Stimulated activated CD8-positive, alpha-beta memory T cell treated with anti-CD3 and anti-CD28 coated beads, Interleukin-4, amount 100 ng/mL, for 48 hours (primary cell): ENCODE data around the gene UNCX.

Source experiments
- DNase-seq: peaks from one replicate; pipeline ENCODE4 v3.0.0-alpha.2; 2020

UNCX gene

GRCh38 chr7:1244700-1245523 lies 12.2 kb downstream of the UNCX start:
- DNase-seq: no peak

- no peak for DNase-seq
Observed at GRCh38 chr7:1245524-1246050, 12.9 kb downstream of the UNCX start.

GRCh38 chr7:1246160-1246870 lies 13.6 kb downstream of the UNCX start:
- no peak for DNase-seq

- no peak for DNase-seq
Observed at GRCh38 chr7:1246871-1247526, 14.3 kb downstream of the UNCX start.

GRCh38 chr7:1247527-1248041 lies 14.9 kb downstream of the UNCX start:
- DNase-seq: no peak

- DNase-seq: no peak
Observed at GRCh38 chr7:1248143-1248915, 15.7 kb downstream of the UNCX start.

GRCh38 chr7:1248916-1249581 lies 16.4 kb downstream of the UNCX start:
- DNase-seq: no peak

GRCh38 chr7:1249731-1250130 lies 17.1 kb downstream of the UNCX start:
- no peak for DNase-seq

- DNase-seq: no peak
Observed at GRCh38 chr7:1250901-1251300, 18.2 kb downstream of the UNCX start.

GRCh38 chr7:1251796-1252539 lies 19.3 kb downstream of the UNCX start:
- no peak for DNase-seq

GRCh38 chr7:1252540-1253090 lies 19.9 kb downstream of the UNCX start:
- no peak for DNase-seq

- DNase-seq: no peak
Observed at GRCh38 chr7:1253681-1254181, 21.1 kb downstream of the UNCX start.

- no peak for DNase-seq
Observed at GRCh38 chr7:1254281-1255079, 21.8 kb downstream of the UNCX start.

GRCh38 chr7:1255080-1255816 lies 22.6 kb downstream of the UNCX start:
- no peak for DNase-seq

- DNase-seq: no peak
Observed at GRCh38 chr7:1255817-1256340, 23.2 kb downstream of the UNCX start.

- DNase-seq: no peak
Observed at GRCh38 chr7:1256621-1257020, 23.9 kb downstream of the UNCX start.

- no peak for DNase-seq
Observed at GRCh38 chr7:1257221-1257620, 24.5 kb downstream of the UNCX start.

GRCh38 chr7:1257863-1258262 lies 25.2 kb downstream of the UNCX start:
- no peak for DNase-seq
